ENCODE data around the gene OPCML. TPM values are rescaled to one million over a fixed set of nuclear protein-coding genes. Genes with fewer than 3 reads are reported as not detected.

OPCML gene
- total RNA-seq, 2 donors from 2014 or later: 0.34 TPM; not detected in 1

GRCh38 chr11:132643239-132643638 is 889.1 kb downstream of the OPCML start:
- intact Hi-C loops (cut with DNase I): no loop called here
- TF ChIP-seq POLR2AphosphoS5 (IDR thresholded peaks at IDR 0.05) (no peak), CTCF (IDR thresholded peaks at IDR 0.05) (no peak), POLR2A (IDR thresholded peaks at IDR 0.05) (no peak)
- Histone ChIP-seq H3K27me3 (replicated peaks; ENCODE audit: insufficient read depth) (no peaks in the 10 kb centered on the region), H3K9me3 (no peaks in the 10 kb centered on the region), H3K36me3 (no peaks in the 10 kb centered on the region), H3K4me1 (replicated peaks) (no peaks in the 10 kb centered on the region), H3K4me3 (no peak overlapping the region), H3K27ac (no peak overlapping the region)
- DNase-seq (ENCODE audit: low spot score): no peak
- WGBS: 84% methylated on average over 9 of the region's 9 CpGs

GRCh38 chr11:132640952-132641351 is 891.3 kb downstream of the OPCML start:
- Histone ChIP-seq H3K36me3 (no peaks in the 10 kb centered on the region), H3K4me3 (no peak overlapping the region), H3K9me3 (no peaks in the 10 kb centered on the region), H3K4me1 (replicated peaks) (no peaks in the 10 kb centered on the region), H3K27ac (no peak overlapping the region), H3K27me3 (replicated peaks; ENCODE audit: insufficient read depth) (no peaks in the 10 kb centered on the region)
- intact Hi-C loops (cut with DNase I): no loop called here
- 96% methylated on average over 3 of the region's 3 CpGs for WGBS
- TF ChIP-seq POLR2AphosphoS5 (IDR thresholded peaks at IDR 0.05) (no peak), CTCF (IDR thresholded peaks at IDR 0.05) (no peak)
- DNase-seq (ENCODE audit: low spot score): no peak

GRCh38 chr11:132639986-132640385 is 892.3 kb downstream of the OPCML start:
- no peaks in the 10 kb centered on the region for H3K9me3 ChIP-seq
- no peaks in the 10 kb centered on the region for H3K36me3 ChIP-seq
- no peaks in the 10 kb centered on the region for H3K27me3 ChIP-seq (replicated peaks; ENCODE audit: insufficient read depth)
- whole genome bisulfite sequencing: 25% methylated on average over 6 of the region's 6 CpGs
- H3K4me3 ChIP-seq: no peak overlapping the region
- TF ChIP-seq POLR2A (IDR thresholded peaks at IDR 0.05): no peak
- no peak for TF ChIP-seq POLR2AphosphoS5 (IDR thresholded peaks at IDR 0.05)
- TF ChIP-seq CTCF (IDR thresholded peaks at IDR 0.05): no peak
- DNase-seq (ENCODE audit: low spot score): no peak
- H3K27ac ChIP-seq: no peak overlapping the region
- no peaks in the 10 kb centered on the region for H3K4me1 ChIP-seq (replicated peaks)
- intact Hi-C loops (cut with DNase I): no loop called here

GRCh38 chr11:132639403-132639802 is 892.9 kb downstream of the OPCML start:
- no peak overlapping the region for H3K27ac ChIP-seq
- WGBS: 54% methylated on average over 3 of the region's 3 CpGs
- no peaks in the 10 kb centered on the region for H3K9me3 ChIP-seq
- H3K36me3 ChIP-seq: no peaks in the 10 kb centered on the region
- H3K4me1 ChIP-seq (replicated peaks): no peaks in the 10 kb centered on the region
- H3K27me3 ChIP-seq (replicated peaks; ENCODE audit: insufficient read depth): no peaks in the 10 kb centered on the region
- DNase-seq (ENCODE audit: low spot score): no peak
- TF ChIP-seq POLR2AphosphoS5 (IDR thresholded peaks at IDR 0.05) (no peak), POLR2A (IDR thresholded peaks at IDR 0.05) (no peak), CTCF (IDR thresholded peaks at IDR 0.05) (no peak)
- intact Hi-C loops (cut with DNase I): no loop called here
- H3K4me3 ChIP-seq: no peak overlapping the region

- WGBS: 67% methylated on average over 1 of the region's 1 CpG
Measured at GRCh38 chr11:132638423-132638822, 893.9 kb downstream of the OPCML start.

More at GRCh38 chr11:132638423-132638822, 893.9 kb downstream of the OPCML start:
- Histone ChIP-seq H3K4me3 (no peak overlapping the region), H3K36me3 (no peaks in the 10 kb centered on the region), H3K27ac (no peak overlapping the region), H3K4me1 (replicated peaks) (no peaks in the 10 kb centered on the region), H3K27me3 (replicated peaks; ENCODE audit: insufficient read depth) (no peaks in the 10 kb centered on the region), H3K9me3 (no peaks in the 10 kb centered on the region)
- intact Hi-C loops (cut with DNase I): no loop called here
- TF ChIP-seq POLR2A (IDR thresholded peaks at IDR 0.05) (no peak), CTCF (IDR thresholded peaks at IDR 0.05) (no peak), POLR2AphosphoS5 (IDR thresholded peaks at IDR 0.05) (no peak)
- no peak for DNase-seq (ENCODE audit: low spot score)

All from prostate gland (tissue), 2 donors.